GM23338 (cell line): Measurements from ENCODE around the gene IFIT5. TPM values are rescaled to one million over a fixed set of nuclear protein-coding genes. Genes with fewer than 3 reads are reported as not detected.

Source experiments
- ATAC-seq: fragments of 200-7000 bp; cut with Tn5 transposase; 3 replicates; pipeline ENCODE4 v1.9.1; 2020
- DNase-seq: peaks from one replicate; pipeline ENCODE4 v3.0.0-alpha.2; 2015; ENCODE audit warnings: low spot score
- H2AFZ ChIP-seq: fragments of 200-600 bp; sonication (generic); 2 replicates; pipeline ENCODE4 v1.8.0; 2016; ENCODE audit warnings: antibody characterized with exemption, mild to moderate bottlenecking, moderate library complexity
- H3F3A ChIP-seq: fragments of 200-600 bp; sonication (generic); replicated peaks from 2 replicates; pipeline ENCODE4 v1.8.0; 2017; ENCODE audit warnings: antibody characterized with exemption, mixed run types, low read depth
- H3K27ac ChIP-seq: fragments of 200-600 bp; sonication (generic); 2 replicates; pipeline ENCODE4 v1.6.1; 2016; ENCODE audit warnings: low read depth
- H3K27me3 ChIP-seq: fragments of 200-600 bp; sonication (generic); 2 replicates; pipeline ENCODE4 v1.8.0; 2016; ENCODE audit warnings: mild to moderate bottlenecking, mixed run types, moderate library complexity; ENCODE audit not compliant: insufficient read depth
- H3K36me3 ChIP-seq: fragments of 200-600 bp; sonication (generic); 2 replicates; pipeline ENCODE4 v1.8.0; 2016; ENCODE audit warnings: mild to moderate bottlenecking; ENCODE audit not compliant: insufficient read depth
- H3K4me1 ChIP-seq: fragments of 200-600 bp; sonication (generic); 2 replicates; pipeline ENCODE4 v1.8.0; 2016; ENCODE audit warnings: mild to moderate bottlenecking, moderate library complexity; ENCODE audit not compliant: insufficient read depth
- H3K4me2 ChIP-seq: fragments of 200-600 bp; sonication (generic); 2 replicates; pipeline ENCODE4 v1.7.1; 2017; ENCODE audit warnings: mixed run types
- H3K4me3 ChIP-seq: fragments of 200-600 bp; sonication (generic); 2 replicates; pipeline ENCODE4 v1.6.1; 2016; ENCODE audit warnings: mixed run types
- H3K79me2 ChIP-seq: fragments of 200-600 bp; sonication (generic); replicated peaks from 2 replicates; pipeline ENCODE4 v1.8.0; 2017; ENCODE audit warnings: mild to moderate bottlenecking; ENCODE audit not compliant: insufficient read depth
- H3K9me2 ChIP-seq: fragments of 200-600 bp; sonication (generic); 2 replicates; pipeline ENCODE4 v1.8.0; 2017; ENCODE audit not compliant: insufficient read depth
- H4K20me1 ChIP-seq: fragments of 200-600 bp; sonication (generic); replicated peaks from 2 replicates; pipeline ENCODE4 v1.8.0; 2017; ENCODE audit warnings: mild to moderate bottlenecking; ENCODE audit not compliant: insufficient read depth
- H3K27ac Mint-ChIP-seq: 2 replicates; pipeline ENCODE4 v1.8.0; 2020; ENCODE audit warnings: inconsistent platforms, mild to moderate bottlenecking, moderate library complexity, mixed read lengths
- H3K27me3 Mint-ChIP-seq: 3 replicates; pipeline ENCODE4 v1.8.0; 2022; ENCODE audit warnings: low read depth, mild to moderate bottlenecking, moderate library complexity, mixed read lengths, inconsistent platforms; ENCODE audit not compliant: insufficient read depth, poor library complexity
- H3K36me3 Mint-ChIP-seq: 3 replicates; pipeline ENCODE4 v1.8.0; 2021; ENCODE audit warnings: low read depth, mild to moderate bottlenecking, inconsistent platforms, moderate library complexity, mixed read lengths
- H3K4me1 Mint-ChIP-seq: 3 replicates; pipeline ENCODE4 v1.8.0; 2020; ENCODE audit warnings: mild to moderate bottlenecking, inconsistent platforms, mixed read lengths
- H3K4me3 Mint-ChIP-seq: 3 replicates; pipeline ENCODE4 v1.8.0; 2021; ENCODE audit warnings: moderate library complexity, mild to moderate bottlenecking, inconsistent platforms, mixed read lengths
- H3K9me3 Mint-ChIP-seq: 3 replicates; pipeline ENCODE4 v1.8.0; 2020; ENCODE audit warnings: moderate library complexity, mild to moderate bottlenecking, inconsistent platforms, mixed read lengths
- CREB1 ChIP-seq: fragments of 250-450 bp; sonication (Bioruptor Pico); IDR thresholded peaks from 2 replicates; pipeline ENCODE4 v1.5.0; 2020; ENCODE audit warnings: low read depth, mild to moderate bottlenecking, moderate library complexity
- EZH2phosphoT487 ChIP-seq: fragments of 200-600 bp; sonication (generic); IDR thresholded peaks from one replicate; pipeline ENCODE4 v1.8.1; 2018; ENCODE audit warnings: antibody characterized with exemption; ENCODE audit not compliant: unreplicated experiment
- JUNB ChIP-seq: IDR thresholded peaks from one replicate; pipeline ENCODE4 v1.6.1; 2016; ENCODE audit warnings: antibody characterized with exemption; ENCODE audit not compliant: unreplicated experiment
- NANOG ChIP-seq: IDR thresholded peaks from 2 replicates; pipeline ENCODE4 v1.6.1; 2016; ENCODE audit warnings: antibody characterized with exemption, borderline replicate concordance
- STAT1 ChIP-seq: IDR thresholded peaks from one replicate; pipeline ENCODE4 v1.6.1; 2016; ENCODE audit warnings: antibody characterized with exemption; ENCODE audit not compliant: unreplicated experiment
- ZNF114 ChIP-seq: fragments of 250-450 bp; sonication (Bioruptor Pico); IDR thresholded peaks from 2 replicates; pipeline ENCODE4 v1.5.0; 2020; ENCODE audit warnings: mild to moderate bottlenecking, moderate library complexity
- ZNF331 ChIP-seq: fragments of 250-450 bp; sonication (Bioruptor Pico); IDR thresholded peaks from 2 replicates; pipeline ENCODE4 v1.5.0; 2020; ENCODE audit warnings: low read depth, mild to moderate bottlenecking, moderate library complexity
- ZNF462 ChIP-seq: fragments of 250-450 bp; sonication (Bioruptor Pico); IDR thresholded peaks from 2 replicates; pipeline ENCODE4 v1.5.0; 2020; ENCODE audit warnings: mild to moderate bottlenecking, moderate library complexity
- polyA plus RNA-seq: library from polyadenylated mRNA; unstranded; fragments of >200 nt; fragmentation: Nextera tagmentation; extraction: Ambion mirVana; gene quantifications from 2 replicates; pipeline ENCODE4 v1.2.1, GENCODE V29; 2016
- total RNA-seq: library from RNA; depleted of rRNA; stranded (reverse); fragments of >200 nt; shearing (Covaris generic); gene quantifications from 2 replicates; pipeline ENCODE4 v1.2.3, GENCODE V29; 2014
- TF ChIP-seq, protein P1 (sequence below), 2 experiments: fragments of 200-600 bp in 1 of 2; sonication (generic) in 1 of 2; conservative IDR thresholded peaks; 2 replicates each; pipeline versions ENCODE4 v1.5.1 to v1.6.1; 2016 to 2017; ENCODE audit warnings: antibody characterized with exemption in 2 of 2, low read depth in 2 of 2, mild to moderate bottlenecking in 2 of 2, moderate library complexity in 1 of 2
- TF ChIP-seq, protein P2 (sequence below): IDR thresholded peaks from 2 replicates; pipeline ENCODE4 v1.6.1; 2016; ENCODE audit warnings: antibody characterized with exemption
- TF ChIP-seq, protein P3 (sequence below): IDR thresholded peaks from one replicate; pipeline ENCODE4 v1.6.1; 2018; ENCODE audit warnings: antibody characterized with exemption; ENCODE audit not compliant: unreplicated experiment

IFIT5 gene
- total and polyA plus RNA-seq, 2 experiments from 2014 or later = 2.7 to 3.2 TPM

GRCh38 chr10:89458784-89459183, 44.4 kb downstream of the IFIT5 start:
- no peak overlapping the region for H2AFZ ChIP-seq
- Mint-ChIP-seq H3K4me1 (no peaks in the 10 kb centered on the region), H3K4me3 (no peak overlapping the region), H3K9me3 (no peaks in the 10 kb centered on the region), H3K27me3 (peaks cover 3% of the 10 kb centered on the region), H3K27ac (no peak overlapping the region), H3K36me3 (no peaks in the 10 kb centered on the region)
- no peaks in the 10 kb centered on the region for H3K9me2 ChIP-seq
- no peaks in the 10 kb centered on the region for H3K79me2 ChIP-seq
- no peaks in the 10 kb centered on the region for H4K20me1 ChIP-seq
- H3K27ac ChIP-seq = no peak overlapping the region
- ATAC-seq = no peak
- no peaks in the 10 kb centered on the region for H3K4me1 ChIP-seq
- H3K4me2 ChIP-seq = no peak overlapping the region
- H3K27me3 ChIP-seq = no peaks in the 10 kb centered on the region
- H3K36me3 ChIP-seq = no peaks in the 10 kb centered on the region
- no peak overlapping the region for H3K4me3 ChIP-seq
- TF ChIP-seq, protein P1, sequence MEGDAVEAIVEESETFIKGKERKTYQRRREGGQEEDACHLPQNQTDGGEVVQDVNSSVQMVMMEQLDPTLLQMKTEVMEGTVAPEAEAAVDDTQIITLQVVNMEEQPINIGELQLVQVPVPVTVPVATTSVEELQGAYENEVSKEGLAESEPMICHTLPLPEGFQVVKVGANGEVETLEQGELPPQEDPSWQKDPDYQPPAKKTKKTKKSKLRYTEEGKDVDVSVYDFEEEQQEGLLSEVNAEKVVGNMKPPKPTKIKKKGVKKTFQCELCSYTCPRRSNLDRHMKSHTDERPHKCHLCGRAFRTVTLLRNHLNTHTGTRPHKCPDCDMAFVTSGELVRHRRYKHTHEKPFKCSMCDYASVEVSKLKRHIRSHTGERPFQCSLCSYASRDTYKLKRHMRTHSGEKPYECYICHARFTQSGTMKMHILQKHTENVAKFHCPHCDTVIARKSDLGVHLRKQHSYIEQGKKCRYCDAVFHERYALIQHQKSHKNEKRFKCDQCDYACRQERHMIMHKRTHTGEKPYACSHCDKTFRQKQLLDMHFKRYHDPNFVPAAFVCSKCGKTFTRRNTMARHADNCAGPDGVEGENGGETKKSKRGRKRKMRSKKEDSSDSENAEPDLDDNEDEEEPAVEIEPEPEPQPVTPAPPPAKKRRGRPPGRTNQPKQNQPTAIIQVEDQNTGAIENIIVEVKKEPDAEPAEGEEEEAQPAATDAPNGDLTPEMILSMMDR (conservative IDR thresholded peaks at IDR 0.05; ENCODE audit: low read depth in 2 of 2) = no peak
- TF ChIP-seq ZNF462 (CRISPR knock-in tag) (no peak), STAT1 (no peak), JUNB (no peak), ZNF331 (CRISPR knock-in tag) (no peak), ZNF114 (CRISPR knock-in tag) (no peak), EZH2phosphoT487 (no peak), CREB1 (CRISPR knock-in tag) (no peak), NANOG (no peak)
- TF ChIP-seq, protein P2, sequence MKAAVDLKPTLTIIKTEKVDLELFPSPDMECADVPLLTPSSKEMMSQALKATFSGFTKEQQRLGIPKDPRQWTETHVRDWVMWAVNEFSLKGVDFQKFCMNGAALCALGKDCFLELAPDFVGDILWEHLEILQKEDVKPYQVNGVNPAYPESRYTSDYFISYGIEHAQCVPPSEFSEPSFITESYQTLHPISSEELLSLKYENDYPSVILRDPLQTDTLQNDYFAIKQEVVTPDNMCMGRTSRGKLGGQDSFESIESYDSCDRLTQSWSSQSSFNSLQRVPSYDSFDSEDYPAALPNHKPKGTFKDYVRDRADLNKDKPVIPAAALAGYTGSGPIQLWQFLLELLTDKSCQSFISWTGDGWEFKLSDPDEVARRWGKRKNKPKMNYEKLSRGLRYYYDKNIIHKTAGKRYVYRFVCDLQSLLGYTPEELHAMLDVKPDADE = no peak
- TF ChIP-seq, protein P3, sequence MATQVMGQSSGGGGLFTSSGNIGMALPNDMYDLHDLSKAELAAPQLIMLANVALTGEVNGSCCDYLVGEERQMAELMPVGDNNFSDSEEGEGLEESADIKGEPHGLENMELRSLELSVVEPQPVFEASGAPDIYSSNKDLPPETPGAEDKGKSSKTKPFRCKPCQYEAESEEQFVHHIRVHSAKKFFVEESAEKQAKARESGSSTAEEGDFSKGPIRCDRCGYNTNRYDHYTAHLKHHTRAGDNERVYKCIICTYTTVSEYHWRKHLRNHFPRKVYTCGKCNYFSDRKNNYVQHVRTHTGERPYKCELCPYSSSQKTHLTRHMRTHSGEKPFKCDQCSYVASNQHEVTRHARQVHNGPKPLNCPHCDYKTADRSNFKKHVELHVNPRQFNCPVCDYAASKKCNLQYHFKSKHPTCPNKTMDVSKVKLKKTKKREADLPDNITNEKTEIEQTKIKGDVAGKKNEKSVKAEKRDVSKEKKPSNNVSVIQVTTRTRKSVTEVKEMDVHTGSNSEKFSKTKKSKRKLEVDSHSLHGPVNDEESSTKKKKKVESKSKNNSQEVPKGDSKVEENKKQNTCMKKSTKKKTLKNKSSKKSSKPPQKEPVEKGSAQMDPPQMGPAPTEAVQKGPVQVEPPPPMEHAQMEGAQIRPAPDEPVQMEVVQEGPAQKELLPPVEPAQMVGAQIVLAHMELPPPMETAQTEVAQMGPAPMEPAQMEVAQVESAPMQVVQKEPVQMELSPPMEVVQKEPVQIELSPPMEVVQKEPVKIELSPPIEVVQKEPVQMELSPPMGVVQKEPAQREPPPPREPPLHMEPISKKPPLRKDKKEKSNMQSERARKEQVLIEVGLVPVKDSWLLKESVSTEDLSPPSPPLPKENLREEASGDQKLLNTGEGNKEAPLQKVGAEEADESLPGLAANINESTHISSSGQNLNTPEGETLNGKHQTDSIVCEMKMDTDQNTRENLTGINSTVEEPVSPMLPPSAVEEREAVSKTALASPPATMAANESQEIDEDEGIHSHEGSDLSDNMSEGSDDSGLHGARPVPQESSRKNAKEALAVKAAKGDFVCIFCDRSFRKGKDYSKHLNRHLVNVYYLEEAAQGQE = no peak
- no peaks in the 10 kb centered on the region for H3F3A ChIP-seq
- DNase-seq = no peak
